Kidney epithelial cell (primary cell): ENCODE results near the gene MALSU1. TPM values are rescaled to one million over a fixed set of nuclear protein-coding genes. Genes with fewer than 3 reads are reported as not detected.

ENCODE experiments used
- DNase-seq: peaks from one replicate; pipeline ENCODE4 v3.0.0-alpha.2; 2010; ENCODE audit warnings: low read depth
- H3K27me3 ChIP-seq: 2 replicates; pipeline ENCODE4 v1.6.0; 2011; ENCODE audit warnings: low read length; ENCODE audit not compliant: control insufficient read depth, insufficient read depth
- H3K36me3 ChIP-seq: 2 replicates; pipeline ENCODE4 v1.5.1; 2011; ENCODE audit warnings: low read length; ENCODE audit not compliant: control insufficient read depth, insufficient read depth
- H3K4me3 ChIP-seq: 2 replicates; pipeline ENCODE4 v1.5.1; 2011; ENCODE audit warnings: low read depth, mild to moderate bottlenecking, control low read depth, low read length
- CTCF ChIP-seq: IDR thresholded peaks from 2 replicates; pipeline ENCODE4 v1.5.1; 2011; ENCODE audit warnings: mild to moderate bottlenecking, moderate library complexity, low read length, control low read depth, inconsistent platforms; ENCODE audit not compliant: insufficient read depth, poor library complexity, severe bottlenecking
- total RNA-seq: library from RNA; depleted of rRNA; stranded (reverse); fragments of >200 nt; gene quantifications from 2 replicates; pipeline ENCODE4 v1.2.3, GENCODE V29; 2015

MALSU1 gene
- total RNA-seq, 1 donor from 2014 or later: 58.5 TPM

- H3K4me3 ChIP-seq: no peak overlapping the region
- no peaks in the 10 kb centered on the region for H3K36me3 ChIP-seq
- H3K27me3 ChIP-seq: no peaks in the 10 kb centered on the region
- DNase-seq: no peak
- TF ChIP-seq CTCF: no peak
Observed at GRCh38 chr7:23290993-23291392, 8.1 kb upstream of the MALSU1 start.

GRCh38 chr7:23291957-23292560 is 7.1 kb upstream of the MALSU1 start:
- no peak for TF ChIP-seq CTCF
- no peaks in the 10 kb centered on the region for H3K36me3 ChIP-seq
- H3K27me3 ChIP-seq: no peaks in the 10 kb centered on the region
- DNase-seq: no peak
- H3K4me3 ChIP-seq: no peak overlapping the region

GRCh38 chr7:23292623-23293022 is 6.5 kb upstream of the MALSU1 start:
- no peak for DNase-seq
- TF ChIP-seq CTCF: no peak
- Histone ChIP-seq H3K36me3 (no peaks in the 10 kb centered on the region), H3K4me3 (no peak overlapping the region), H3K27me3 (no peaks in the 10 kb centered on the region)

GRCh38 chr7:23293500-23294073 is 5.6 kb upstream of the MALSU1 start:
- no peak for TF ChIP-seq CTCF
- H3K27me3 ChIP-seq: no peaks in the 10 kb centered on the region
- H3K36me3 ChIP-seq: no peaks in the 10 kb centered on the region
- no peak for DNase-seq
- no peak overlapping the region for H3K4me3 ChIP-seq

GRCh38 chr7:23294549-23295400 is 4.4 kb upstream of the MALSU1 start:
- Histone ChIP-seq H3K27me3 (no peaks in the 10 kb centered on the region), H3K4me3 (no peak overlapping the region), H3K36me3 (no peaks in the 10 kb centered on the region)
- no peak for DNase-seq
- TF ChIP-seq CTCF: no peak
